Fibroblast of the aortic adventitia (primary cell): Measurements from ENCODE around the gene TBC1D12. TPM values are rescaled to one million over a fixed set of nuclear protein-coding genes. Genes with fewer than 3 reads are reported as not detected.
"Not testable (repeated sequence)": the region's sequence is repeated elsewhere in the genome, so short reads cannot be mapped to it uniquely, and the experiment has no call there.

Source experiments
- DNase-seq: peaks from one replicate; pipeline ENCODE4 v3.0.0-alpha.2; 2010; ENCODE audit warnings: low read depth
- H3K4me3 ChIP-seq: 2 replicates; pipeline ENCODE4 v1.5.1; 2011; ENCODE audit warnings: low read depth, mild to moderate bottlenecking, control low read depth, low read length, moderate library complexity
- CTCF ChIP-seq: IDR thresholded peaks from 2 replicates; pipeline ENCODE4 v1.5.1; 2011; ENCODE audit warnings: mild to moderate bottlenecking, low read length, control low read depth, inconsistent platforms; ENCODE audit not compliant: insufficient read depth
- total RNA-seq: library from RNA; depleted of rRNA; stranded (reverse); fragments of >200 nt; gene quantifications from 2 replicates; pipeline ENCODE4 v1.2.3, GENCODE V29; 2012; ENCODE audit warnings: low replicate concordance

The TBC1D12 gene
- total RNA-seq, 1 donor = 11.8 TPM

- no peak overlapping the region for H3K4me3 ChIP-seq
- no peak for DNase-seq
- no peak for TF ChIP-seq CTCF
These were observed 119.2 kb downstream of the TBC1D12 start for GRCh38 chr10:94521276-94522250.

- no peak for TF ChIP-seq CTCF
- H3K4me3 ChIP-seq = no peak overlapping the region
- peak; percentile 32 for DNase-seq
These were observed 121.8 kb downstream of the TBC1D12 start for GRCh38 chr10:94524146-94524545.

GRCh38 chr10:94524711-94525110, 122.4 kb downstream of the TBC1D12 start:
- TF ChIP-seq CTCF = no peak
- no peak for DNase-seq

GRCh38 chr10:94531550-94531949, 129.2 kb downstream of the TBC1D12 start:
- not testable (repeated sequence) for DNase-seq, H3K4me3 ChIP-seq

More at GRCh38 chr10:94524711-94525110, 122.4 kb downstream of the TBC1D12 start:
- H3K4me3 ChIP-seq = no peak overlapping the region

- no peak for DNase-seq
- TF ChIP-seq CTCF = no peak
- H3K4me3 ChIP-seq = no peak overlapping the region
These were observed 130.7 kb downstream of the TBC1D12 start for GRCh38 chr10:94533027-94533426.

- DNase-seq, H3K4me3 ChIP-seq: not testable (repeated sequence)
These were observed 139.9 kb downstream of the TBC1D12 start for GRCh38 chr10:94542282-94542681.

GRCh38 chr10:94545391-94546048, 143.2 kb downstream of the TBC1D12 start, which contains the start of gene HELLS:
Gene HELLS, plus strand, starts transcription at chr10:94545788. Its CDS starts 134 bp downstream, at chr10:94545922.
- peak within 1 kb of the TSS; percentile 95 for H3K4me3 ChIP-seq
- peak; percentile 6 for TF ChIP-seq CTCF
- peak; percentile 88 for DNase-seq
